Activated T-cell treated with anti-CD3 and anti-CD28 coated beads, Interleukin-2, amount 50 U/mL, for 72 hours (primary cell): ENCODE measurements around the gene RAB1A. TPM values are rescaled to one million over a fixed set of nuclear protein-coding genes. Genes with fewer than 3 reads are reported as not detected.

Experiments
- ATAC-seq, 2 donors: fragments of 150-1000 bp; cut with Tn5 transposase; replicated peaks in 1 of 2; 2 replicates each; pipeline ENCODE4 v1.10.0; 2021; ENCODE audit warnings: moderate library complexity in 2 of 2, mild to moderate bottlenecking in 1 of 2
- DNase-seq, 2 donors: peaks; one replicate each; pipeline ENCODE4 v3.0.0; 2021 to 2022; ENCODE audit warnings: mixed read lengths in 1 of 2
- H3K27ac Mint-ChIP-seq: one replicate; pipeline ENCODE4 v1.8.0; 2022; ENCODE audit warnings: mild to moderate bottlenecking, moderate library complexity, mixed read lengths
- H3K27me3 Mint-ChIP-seq: one replicate; pipeline ENCODE4 v1.8.0; 2022; ENCODE audit warnings: low read depth, mixed read lengths
- H3K36me3 Mint-ChIP-seq, 2 donors: one replicate each; pipeline ENCODE4 v1.8.0; 2022; ENCODE audit warnings: mixed read lengths in 2 of 2, mild to moderate bottlenecking in 1 of 2; ENCODE audit not compliant: insufficient read depth in 2 of 2
- H3K4me1 Mint-ChIP-seq: one replicate; pipeline ENCODE4 v1.8.0; 2022; ENCODE audit warnings: low read depth, mixed read lengths
- H3K4me3 Mint-ChIP-seq, 2 donors: one replicate each; pipeline ENCODE4 v1.8.0; 2022; ENCODE audit warnings: mild to moderate bottlenecking in 2 of 2, mixed read lengths in 2 of 2, moderate library complexity in 2 of 2
- H3K9me3 Mint-ChIP-seq, 2 donors: one replicate each; pipeline ENCODE4 v1.8.0; 2022; ENCODE audit warnings: mixed read lengths in 2 of 2
- total RNA-seq, 2 donors: library from RNA; stranded (reverse); gene quantifications; one replicate each; pipeline ENCODE4 v1.2.3, GENCODE V29; 2022

RAB1A gene
- total RNA-seq, 2 donors from 2014 or later = 85.3 to 90.8 TPM

- H3K36me3 Mint-ChIP-seq = no peaks in the 10 kb centered on the region
- peak overlapping the region; percentile 2 for H3K27ac Mint-ChIP-seq
- DNase-seq = peak; percentile 70 to 77
- no peaks in the 10 kb centered on the region for H3K27me3 Mint-ChIP-seq
- no peaks in the 10 kb centered on the region for H3K9me3 Mint-ChIP-seq
- H3K4me1 Mint-ChIP-seq = peaks cover 59% of the 10 kb centered on the region
- peak; percentile 62 for ATAC-seq
- H3K4me3 Mint-ChIP-seq = peak overlapping the region; percentile 85 to 95
Measured at GRCh38 chr2:65057391-65058052, 72.4 kb downstream of the RAB1A start.

GRCh38 chr2:65057054-65057375 is 72.9 kb downstream of the RAB1A start:
- H3K27ac Mint-ChIP-seq = peak overlapping the region; percentile 48
- peaks cover 59% of the 10 kb centered on the region for H3K4me1 Mint-ChIP-seq
- DNase-seq (no peak), ATAC-seq (no peak)
- no peaks in the 10 kb centered on the region for H3K9me3 Mint-ChIP-seq
- no peaks in the 10 kb centered on the region for H3K27me3 Mint-ChIP-seq
- H3K36me3 Mint-ChIP-seq = no peaks in the 10 kb centered on the region
- peak overlapping the region; percentile 85 to 95 for H3K4me3 Mint-ChIP-seq

- DNase-seq (peak; percentile 97 to 98), ATAC-seq (peak; percentile 90)
- Mint-ChIP-seq H3K27ac (peak within 1 kb of the TSS; percentile 52), H3K4me3 (peak within 1 kb of the TSS; percentile 97), H3K4me1 (peaks cover 54% of the 10 kb centered on the region), H3K27me3 (no peaks in the 10 kb centered on the region), H3K36me3 (no peaks in the 10 kb centered on the region), H3K9me3 (no peaks in the 10 kb centered on the region)
Measured at GRCh38 chr2:65056215-65057053, 73.5 kb downstream of the RAB1A start, which contains the start of gene CEP68. Gene CEP68 (plus strand): TSS chr2:65056416. CDS start chr2:65069445, 13,029 bp downstream.

DNA sequence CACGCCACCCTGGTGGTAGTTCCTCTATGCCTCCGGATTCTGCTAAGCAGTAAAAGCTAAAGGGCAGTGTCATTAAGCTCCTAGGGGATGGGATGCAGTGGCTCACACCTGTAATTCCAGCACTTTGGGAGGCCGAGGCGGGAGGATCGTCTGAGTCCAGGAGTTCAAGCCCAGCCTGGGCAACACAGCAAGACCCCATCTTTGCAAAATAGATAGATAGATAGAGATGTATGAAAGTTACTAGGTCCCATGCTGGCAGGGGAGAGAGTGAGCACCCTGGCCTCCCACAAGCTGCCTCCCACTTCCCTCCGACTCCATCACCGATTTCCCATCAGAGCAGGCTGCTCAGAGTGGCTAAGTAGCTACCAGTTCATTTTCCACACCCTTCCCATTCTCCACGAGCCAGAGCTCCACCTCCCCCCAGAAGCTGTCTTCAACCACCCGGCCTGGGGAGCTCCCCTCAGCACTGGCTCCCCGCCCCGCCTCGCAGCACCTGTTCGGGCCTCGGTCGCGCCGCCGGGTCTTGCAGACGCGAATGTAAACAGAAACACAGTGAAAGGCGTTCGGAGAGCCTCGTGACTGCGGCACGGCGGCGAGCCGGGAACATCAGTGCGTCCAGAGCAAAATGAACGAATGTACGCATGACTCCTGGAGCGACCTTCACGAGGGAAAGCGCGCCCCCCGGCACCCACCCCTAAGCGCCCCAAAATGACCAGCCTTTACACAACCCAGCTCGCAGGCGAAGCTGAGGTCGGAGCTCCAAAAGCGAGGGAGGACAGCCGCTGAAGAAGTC is 74.3 kb downstream of the RAB1A start:
- ATAC-seq (peak; percentile 29 to 34), DNase-seq (peak in 1 of 2 donors; percentile 65)
- Mint-ChIP-seq H3K36me3 (no peaks in the 10 kb centered on the region), H3K27me3 (no peaks in the 10 kb centered on the region), H3K4me1 (peaks cover 51% of the 10 kb centered on the region), H3K27ac (peak overlapping the region; percentile 52), H3K9me3 (no peaks in the 10 kb centered on the region), H3K4me3 (peak overlapping the region; percentile 97)

- H3K36me3 Mint-ChIP-seq = no peaks in the 10 kb centered on the region
- H3K27ac Mint-ChIP-seq = no peak overlapping the region
- DNase-seq = no peak
- H3K4me1 Mint-ChIP-seq = peaks cover 51% of the 10 kb centered on the region
- H3K27me3 Mint-ChIP-seq = no peaks in the 10 kb centered on the region
- no peak for ATAC-seq
- no peaks in the 10 kb centered on the region for H3K9me3 Mint-ChIP-seq
- peak overlapping the region; percentile 97 for H3K4me3 Mint-ChIP-seq
Measured at GRCh38 chr2:65054749-65055421, 75.0 kb downstream of the RAB1A start.

- peak overlapping the region; percentile 45 to 97 for H3K4me3 Mint-ChIP-seq
- H3K4me1 Mint-ChIP-seq = peaks cover 43% of the 10 kb centered on the region
- H3K36me3 Mint-ChIP-seq = peaks cover 2 to 8% of the 10 kb centered on the region in 2 donors
- peak; percentile 52 to 53 for DNase-seq
- no peak overlapping the region for H3K27ac Mint-ChIP-seq
- peak; percentile 13 to 14 for ATAC-seq
- H3K9me3 Mint-ChIP-seq = peaks cover 2 to 5% of the 10 kb centered on the region in 2 donors
- H3K27me3 Mint-ChIP-seq = no peaks in the 10 kb centered on the region
Measured at GRCh38 chr2:65053199-65053598, 76.7 kb downstream of the RAB1A start.

- H3K4me3 Mint-ChIP-seq = no peak overlapping the region
- H3K27me3 Mint-ChIP-seq = no peaks in the 10 kb centered on the region
- ATAC-seq = no peak
- H3K4me1 Mint-ChIP-seq = peaks cover 28% of the 10 kb centered on the region
- peaks cover 2 to 8% of the 10 kb centered on the region in 2 donors for H3K36me3 Mint-ChIP-seq
- DNase-seq = no peak
- no peak overlapping the region for H3K27ac Mint-ChIP-seq
- H3K9me3 Mint-ChIP-seq = peaks cover 2 to 6% of the 10 kb centered on the region in 2 donors
Measured at GRCh38 chr2:65050931-65051330, 79.0 kb downstream of the RAB1A start.

DNA sequence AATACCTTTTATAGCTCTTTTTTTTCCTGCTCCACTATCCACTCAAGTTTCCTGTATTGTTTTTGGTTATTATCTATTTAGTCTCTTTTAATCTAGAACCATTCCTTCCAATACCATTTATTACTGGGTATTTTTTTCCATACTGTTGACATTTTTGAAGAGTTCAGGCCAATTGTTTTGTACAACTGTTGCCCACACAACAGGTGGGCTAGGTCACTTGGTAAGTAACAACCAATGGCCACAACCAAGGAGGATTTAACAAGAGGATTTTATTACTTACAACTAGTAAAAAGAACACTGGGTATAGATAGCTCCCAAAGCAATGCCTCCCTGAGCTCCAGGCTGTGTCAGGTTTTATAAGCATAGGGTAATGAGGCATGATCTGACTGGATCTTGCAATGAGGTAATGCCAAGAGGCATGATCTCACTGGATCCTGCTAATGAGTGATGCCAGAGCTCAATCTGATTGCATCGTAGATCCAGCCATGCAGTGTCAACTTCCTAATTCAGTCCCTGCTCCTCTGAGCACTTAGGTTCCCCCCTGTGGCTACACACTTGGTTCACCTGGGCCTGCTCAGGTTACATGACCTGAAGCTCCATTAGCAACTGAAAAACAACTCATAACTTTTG is 80.8 kb downstream of the RAB1A start:
- H3K27ac Mint-ChIP-seq = no peak overlapping the region
- H3K9me3 Mint-ChIP-seq = peaks cover 5 to 15% of the 10 kb centered on the region in 2 donors
- peak; percentile 14 to 46 for ATAC-seq
- peaks cover 8 to 16% of the 10 kb centered on the region in 2 donors for H3K36me3 Mint-ChIP-seq
- no peak overlapping the region for H3K4me3 Mint-ChIP-seq
- no peaks in the 10 kb centered on the region for H3K27me3 Mint-ChIP-seq
- DNase-seq = no peak
- peaks cover 12% of the 10 kb centered on the region for H3K4me1 Mint-ChIP-seq

GRCh38 chr2:65046633-65047407 is 83.1 kb downstream of the RAB1A start:
- no peak for ATAC-seq
- peaks cover 10 to 22% of the 10 kb centered on the region in 2 donors for H3K36me3 Mint-ChIP-seq

DNA sequence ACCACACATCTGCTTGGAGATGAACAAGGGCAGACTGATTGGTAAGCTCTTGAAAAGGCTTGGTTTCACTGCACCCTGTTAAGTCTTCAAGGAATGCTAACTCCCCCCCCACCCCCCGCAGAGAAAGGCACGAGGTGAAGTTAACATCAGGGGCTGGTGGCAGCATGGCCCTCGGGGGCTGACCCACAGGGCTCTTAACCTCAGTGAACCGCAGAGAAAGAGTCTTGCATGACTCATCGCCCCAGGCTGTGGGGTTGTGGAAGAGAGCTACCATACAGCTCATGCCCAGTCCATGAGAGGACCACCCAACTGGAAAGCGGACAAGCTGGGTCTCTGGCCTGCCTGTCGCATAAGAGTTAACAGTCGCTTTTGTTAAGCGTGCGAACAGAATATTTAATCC is 84.3 kb downstream of the RAB1A start:
- peaks cover 10 to 22% of the 10 kb centered on the region in 2 donors for H3K36me3 Mint-ChIP-seq
- DNase-seq (no peak), ATAC-seq (no peak)
- H3K4me1 Mint-ChIP-seq = peaks cover 1% of the 10 kb centered on the region
- H3K27me3 Mint-ChIP-seq = no peaks in the 10 kb centered on the region
- no peak overlapping the region for H3K4me3 Mint-ChIP-seq
- H3K27ac Mint-ChIP-seq = no peak overlapping the region
- peaks cover 9 to 17% of the 10 kb centered on the region in 2 donors for H3K9me3 Mint-ChIP-seq

More at GRCh38 chr2:65046633-65047407, 83.1 kb downstream of the RAB1A start:
- peaks cover 9 to 17% of the 10 kb centered on the region in 2 donors for H3K9me3 Mint-ChIP-seq
- no peaks in the 10 kb centered on the region for H3K4me1 Mint-ChIP-seq
- H3K4me3 Mint-ChIP-seq = no peak overlapping the region
- DNase-seq = no peak
- no peaks in the 10 kb centered on the region for H3K27me3 Mint-ChIP-seq
- H3K27ac Mint-ChIP-seq = no peak overlapping the region

DNA sequence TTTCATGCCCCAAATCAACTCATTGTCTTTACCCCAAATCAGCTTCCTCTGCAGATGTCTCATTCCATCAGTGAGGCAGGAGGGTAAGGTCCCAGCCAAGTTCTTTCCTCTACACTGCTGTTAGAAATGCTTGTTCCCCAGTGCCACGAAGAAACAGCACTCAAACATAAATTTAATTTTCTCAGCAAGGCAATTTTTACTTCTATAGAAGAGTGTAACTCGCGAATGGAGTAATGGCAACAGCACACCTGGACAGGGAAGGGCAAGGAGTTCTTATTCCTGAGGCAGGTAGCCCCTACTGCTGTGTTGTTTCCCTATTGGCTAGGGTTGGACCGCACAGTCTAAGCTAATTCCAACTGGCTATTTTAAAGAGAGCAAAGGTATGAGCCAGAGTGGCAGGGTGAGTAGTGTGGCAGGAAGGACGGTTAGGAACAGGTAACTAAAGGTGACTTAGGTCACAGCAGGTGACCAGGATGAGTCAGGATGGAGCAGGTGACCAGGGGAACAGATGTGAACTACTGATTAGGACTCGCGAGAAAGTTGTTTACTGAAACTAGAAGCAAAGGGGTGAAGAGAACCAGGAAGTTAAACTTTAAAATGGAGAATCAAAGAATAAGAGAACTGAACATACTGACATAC is 85.7 kb downstream of the RAB1A start:
- no peak overlapping the region for H3K27ac Mint-ChIP-seq
- no peak for ATAC-seq
- H3K9me3 Mint-ChIP-seq = peaks cover 9 to 17% of the 10 kb centered on the region in 2 donors
- peaks cover 10 to 22% of the 10 kb centered on the region in 2 donors for H3K36me3 Mint-ChIP-seq
- H3K4me3 Mint-ChIP-seq = no peak overlapping the region
- DNase-seq = no peak
- H3K4me1 Mint-ChIP-seq = peaks cover 6% of the 10 kb centered on the region
- no peaks in the 10 kb centered on the region for H3K27me3 Mint-ChIP-seq
